Measurements from ENCODE around the gene MLH3.

MLH3 gene

GRCh38 chr14:75042035-75042434 lies 9.2 kb downstream of the MLH3 start:
- no peak for DNase-seq (ENCODE audit: low read depth)
- TF ChIP-seq MAX (IDR thresholded peaks at IDR 0.05; ENCODE audit: low read depth, low read length) (no peak), MYC (IDR thresholded peaks at IDR 0.05; ENCODE audit: low read depth, low read length) (no peak), POLR2A (IDR thresholded peaks at IDR 0.05; ENCODE audit: extremely low read depth, insufficient read length) (no peak)
- TF ChIP-seq, protein P1, sequence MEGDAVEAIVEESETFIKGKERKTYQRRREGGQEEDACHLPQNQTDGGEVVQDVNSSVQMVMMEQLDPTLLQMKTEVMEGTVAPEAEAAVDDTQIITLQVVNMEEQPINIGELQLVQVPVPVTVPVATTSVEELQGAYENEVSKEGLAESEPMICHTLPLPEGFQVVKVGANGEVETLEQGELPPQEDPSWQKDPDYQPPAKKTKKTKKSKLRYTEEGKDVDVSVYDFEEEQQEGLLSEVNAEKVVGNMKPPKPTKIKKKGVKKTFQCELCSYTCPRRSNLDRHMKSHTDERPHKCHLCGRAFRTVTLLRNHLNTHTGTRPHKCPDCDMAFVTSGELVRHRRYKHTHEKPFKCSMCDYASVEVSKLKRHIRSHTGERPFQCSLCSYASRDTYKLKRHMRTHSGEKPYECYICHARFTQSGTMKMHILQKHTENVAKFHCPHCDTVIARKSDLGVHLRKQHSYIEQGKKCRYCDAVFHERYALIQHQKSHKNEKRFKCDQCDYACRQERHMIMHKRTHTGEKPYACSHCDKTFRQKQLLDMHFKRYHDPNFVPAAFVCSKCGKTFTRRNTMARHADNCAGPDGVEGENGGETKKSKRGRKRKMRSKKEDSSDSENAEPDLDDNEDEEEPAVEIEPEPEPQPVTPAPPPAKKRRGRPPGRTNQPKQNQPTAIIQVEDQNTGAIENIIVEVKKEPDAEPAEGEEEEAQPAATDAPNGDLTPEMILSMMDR (IDR thresholded peaks at IDR 0.05; ENCODE audit: low read depth, low read length) = no peak
- H3K4me3 ChIP-seq (ENCODE audit: low read depth, low read length) = no peak overlapping the region

- no peak overlapping the region for H3K4me3 ChIP-seq (ENCODE audit: low read depth, low read length)
- TF ChIP-seq, protein P1 (IDR thresholded peaks at IDR 0.05; ENCODE audit: low read depth, low read length) = no peak
- no peak for TF ChIP-seq POLR2A (IDR thresholded peaks at IDR 0.05; ENCODE audit: extremely low read depth, insufficient read length)
- TF ChIP-seq MAX (IDR thresholded peaks at IDR 0.05; ENCODE audit: low read depth, low read length) = no peak
- no peak for TF ChIP-seq MYC (IDR thresholded peaks at IDR 0.05; ENCODE audit: low read depth, low read length)
- no peak for DNase-seq (ENCODE audit: low read depth)
These were observed 9.7 kb downstream of the MLH3 start for GRCh38 chr14:75041613-75042012.

DNA sequence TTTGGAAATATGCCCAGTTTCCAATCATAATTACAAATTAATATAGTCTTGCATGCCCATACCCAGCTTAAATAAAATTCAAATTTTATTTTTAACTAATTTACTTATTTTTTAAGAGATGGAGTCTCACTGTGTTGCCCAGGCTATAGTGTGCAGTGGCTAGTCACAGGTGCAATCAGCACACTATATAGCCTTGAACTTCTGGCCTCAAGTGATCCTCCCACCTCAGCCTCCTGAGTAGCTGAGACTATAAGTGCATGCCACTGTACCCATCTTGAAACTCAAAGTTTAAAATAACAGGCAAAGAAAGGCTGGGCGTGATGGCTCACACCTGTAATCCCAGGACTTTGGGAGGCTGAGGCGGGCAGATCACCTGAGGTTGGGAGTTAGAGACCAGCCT lies 10.3 kb downstream of the MLH3 start:
- TF ChIP-seq, protein P1 (IDR thresholded peaks at IDR 0.05; ENCODE audit: low read depth, low read length) = no peak
- TF ChIP-seq MYC (IDR thresholded peaks at IDR 0.05; ENCODE audit: low read depth, low read length) = no peak
- no peak for TF ChIP-seq MAX (IDR thresholded peaks at IDR 0.05; ENCODE audit: low read depth, low read length)
- TF ChIP-seq POLR2A (IDR thresholded peaks at IDR 0.05; ENCODE audit: extremely low read depth, insufficient read length) = no peak
- no peak overlapping the region for H3K4me3 ChIP-seq (ENCODE audit: low read depth, low read length)
- no peak for DNase-seq (ENCODE audit: low read depth)

DNA sequence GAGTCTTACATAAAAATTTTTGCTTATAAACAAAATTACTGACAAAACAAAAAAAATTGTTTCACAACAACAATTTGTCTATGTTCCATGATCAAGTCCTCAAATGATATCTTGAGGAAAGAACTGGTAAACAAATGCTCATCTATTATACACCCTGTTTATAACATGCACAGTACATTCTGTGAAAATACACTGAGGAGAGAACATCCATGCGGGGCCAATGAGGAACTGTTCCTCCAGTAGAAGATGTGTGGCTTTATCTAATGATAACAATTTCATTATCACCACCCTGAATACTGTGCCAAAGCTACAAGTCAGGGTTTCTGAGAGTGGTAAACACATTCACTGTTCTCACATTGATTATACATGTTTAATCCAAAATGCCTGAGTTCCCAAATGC lies 10.8 kb downstream of the MLH3 start:
- TF ChIP-seq, protein P1 (IDR thresholded peaks at IDR 0.05; ENCODE audit: low read depth, low read length) = no peak
- TF ChIP-seq MAX (IDR thresholded peaks at IDR 0.05; ENCODE audit: low read depth, low read length) (no peak), POLR2A (IDR thresholded peaks at IDR 0.05; ENCODE audit: extremely low read depth, insufficient read length) (no peak), MYC (IDR thresholded peaks at IDR 0.05; ENCODE audit: low read depth, low read length) (no peak)
- DNase-seq (ENCODE audit: low read depth) = no peak

GRCh38 chr14:75032939-75033338 lies 18.3 kb downstream of the MLH3 start:
- no peak overlapping the region for H3K4me3 ChIP-seq (ENCODE audit: low read depth, low read length)
- DNase-seq (ENCODE audit: low read depth) = no peak
- TF ChIP-seq MAX (IDR thresholded peaks at IDR 0.05; ENCODE audit: low read depth, low read length) (no peak), POLR2A (IDR thresholded peaks at IDR 0.05; ENCODE audit: extremely low read depth, insufficient read length) (no peak), MYC (IDR thresholded peaks at IDR 0.05; ENCODE audit: low read depth, low read length) (no peak)
- TF ChIP-seq, protein P1 (IDR thresholded peaks at IDR 0.05; ENCODE audit: low read depth, low read length) = no peak

More for the DNA sequence above, 10.8 kb downstream of the MLH3 start:
- H3K4me3 ChIP-seq (ENCODE audit: low read depth, low read length) = no peak overlapping the region

GRCh38 chr14:75030147-75030546 lies 21.1 kb downstream of the MLH3 start:
- TF ChIP-seq MYC (IDR thresholded peaks at IDR 0.05; ENCODE audit: low read depth, low read length) (no peak), MAX (IDR thresholded peaks at IDR 0.05; ENCODE audit: low read depth, low read length) (no peak), POLR2A (IDR thresholded peaks at IDR 0.05; ENCODE audit: extremely low read depth, insufficient read length) (no peak)
- TF ChIP-seq, protein P1 (IDR thresholded peaks at IDR 0.05; ENCODE audit: low read depth, low read length) = no peak
- DNase-seq (ENCODE audit: low read depth) = no peak
- no peak overlapping the region for H3K4me3 ChIP-seq (ENCODE audit: low read depth, low read length)

Measured in NB4 (cell line).